Activated CD4-positive, alpha-beta T cell treated with anti-CD3 and anti-CD28 coated beads for 1 hour (primary cell): Measurements from ENCODE around the gene STK39.
A peak's percentile ranks its signal among the peaks of the same experiment; 100 is the strongest.
"Not testable (repeated sequence)": the region's sequence is repeated elsewhere in the genome, so short reads cannot be mapped to it uniquely, and the experiment has no call there.

Source experiments
- DNase-seq: peaks from one replicate; pipeline ENCODE4 v3.0.0-alpha.2; 2020

STK39 gene

DNA sequence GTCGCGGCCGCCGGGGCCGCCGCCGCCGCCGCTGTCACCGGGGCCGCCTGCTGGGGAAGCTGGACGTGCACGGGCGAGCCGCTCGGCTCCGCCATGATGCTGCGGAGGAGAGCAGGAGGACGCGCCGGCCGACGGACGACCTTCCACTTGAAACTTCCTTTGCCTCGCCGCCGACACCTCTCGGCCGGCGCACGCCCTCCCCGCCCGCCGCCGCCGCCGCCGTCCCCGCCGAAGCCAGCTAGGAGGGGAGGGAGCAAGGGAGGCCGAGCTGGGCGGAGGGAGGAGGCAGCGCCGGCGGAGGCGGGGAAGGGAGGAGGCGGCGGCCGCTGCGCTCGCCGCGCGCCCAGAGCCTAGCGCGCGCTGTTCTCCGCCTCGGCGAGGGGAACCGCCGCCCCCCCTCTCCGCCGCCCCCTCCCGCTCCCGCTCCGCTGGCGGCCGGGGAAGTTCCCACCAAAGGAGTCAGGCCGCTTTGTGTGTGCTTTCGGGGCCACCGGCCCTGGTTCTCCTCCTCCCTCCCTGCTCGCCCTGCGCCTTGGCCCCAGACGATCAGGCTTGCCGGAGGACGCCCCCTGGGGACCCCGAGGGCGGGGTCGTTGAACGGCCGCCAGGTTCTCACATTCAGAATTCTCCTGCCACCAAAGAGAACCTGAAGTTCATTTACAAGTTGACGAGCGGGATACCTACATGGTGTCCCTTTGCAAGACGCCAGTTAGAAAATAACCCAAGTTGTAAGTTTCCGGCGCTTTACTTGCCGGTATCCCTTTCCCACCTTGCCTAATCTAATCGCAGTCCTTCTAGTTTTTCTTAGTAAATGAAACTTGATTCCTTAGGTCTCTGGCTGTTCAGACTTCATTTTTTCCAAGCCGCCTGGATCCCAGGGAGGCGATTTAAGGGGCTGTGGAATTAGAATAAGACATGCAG lies at the start of gene STK39:
Gene STK39 (minus strand): TSS at position 255 of the 921 bp plus-strand sequence. CDS start 160 bp downstream, at position 95.
- DNase-seq, result peak; percentile 61

DNA sequence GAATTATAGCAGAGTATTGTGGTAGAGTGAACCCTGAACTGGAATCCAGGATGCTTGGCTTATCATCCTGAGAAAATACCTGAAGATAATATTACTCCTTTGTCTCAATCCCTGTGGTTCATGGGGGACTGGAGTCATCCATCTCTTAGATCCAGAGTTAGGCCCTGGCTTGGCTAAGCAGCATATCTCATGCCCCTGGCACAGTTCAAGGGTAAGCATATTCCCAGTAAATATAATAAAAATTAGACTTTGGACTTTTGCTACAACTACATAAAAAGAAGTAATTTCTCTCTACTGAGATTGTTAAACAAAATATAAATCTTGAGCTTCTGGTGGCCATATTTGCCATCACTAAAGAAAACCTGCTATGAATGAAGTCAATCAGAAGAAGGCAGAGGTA lies 47.7 kb upstream of the STK39 start:
- no peak for DNase-seq

DNA sequence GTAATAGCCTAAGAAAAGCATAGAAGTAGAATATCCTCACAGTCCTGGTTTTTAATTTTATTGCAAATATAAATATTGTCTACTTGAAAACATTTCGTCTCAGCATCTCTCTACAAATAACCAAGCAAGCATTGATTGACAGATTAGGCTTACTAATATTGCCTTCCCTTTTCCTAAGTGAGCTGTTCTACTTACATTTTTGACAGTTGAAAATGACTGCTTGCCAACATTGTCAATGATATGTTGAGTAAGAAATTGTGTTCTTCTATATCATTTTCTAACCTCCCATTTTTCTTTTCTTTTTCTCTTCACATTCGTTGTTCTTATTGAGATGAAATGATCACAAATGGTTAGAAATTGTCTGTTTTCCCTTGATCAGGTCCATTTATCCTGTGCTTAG lies 47.0 kb upstream of the STK39 start:
- no peak for DNase-seq

DNA sequence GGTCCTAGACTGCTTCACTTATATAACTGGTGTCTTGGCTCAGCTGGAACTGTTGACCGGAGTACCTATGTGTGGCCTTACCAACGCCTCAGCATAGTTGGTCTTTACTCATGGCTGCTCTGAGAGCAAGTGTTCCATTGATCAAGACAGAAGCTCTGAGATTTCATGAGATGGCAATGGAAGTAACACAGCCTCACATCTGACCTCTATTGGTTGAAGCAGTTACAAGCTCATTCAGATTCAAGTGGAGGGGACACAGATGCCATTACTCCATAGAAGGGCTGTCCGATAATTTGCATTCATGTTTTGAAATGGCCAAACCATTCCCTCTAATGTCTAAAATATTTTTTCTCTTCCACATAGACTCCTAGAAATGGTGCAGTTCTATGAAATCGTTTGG lies 46.4 kb upstream of the STK39 start:
- no peak for DNase-seq

DNA sequence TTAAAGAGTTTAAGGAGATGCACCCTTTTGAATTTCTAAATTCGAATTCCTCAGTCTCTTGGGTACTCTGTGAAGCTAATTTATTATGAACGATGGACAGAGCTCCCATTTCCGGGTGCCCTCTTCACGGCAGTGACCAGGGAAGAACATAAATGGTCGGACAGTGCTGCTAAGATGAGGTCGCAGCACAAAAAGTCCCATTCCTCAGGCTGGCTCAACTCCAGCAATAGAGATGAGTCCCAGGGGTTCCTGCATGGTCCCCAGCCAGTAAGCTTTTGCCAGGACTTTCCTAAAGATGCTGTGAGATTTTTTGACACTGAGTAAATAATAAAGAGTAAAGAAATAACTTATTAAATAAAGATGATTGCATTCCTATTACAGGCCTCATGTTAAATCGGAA lies 43.0 kb upstream of the STK39 start:
- DNase-seq, result no peak

DNA sequence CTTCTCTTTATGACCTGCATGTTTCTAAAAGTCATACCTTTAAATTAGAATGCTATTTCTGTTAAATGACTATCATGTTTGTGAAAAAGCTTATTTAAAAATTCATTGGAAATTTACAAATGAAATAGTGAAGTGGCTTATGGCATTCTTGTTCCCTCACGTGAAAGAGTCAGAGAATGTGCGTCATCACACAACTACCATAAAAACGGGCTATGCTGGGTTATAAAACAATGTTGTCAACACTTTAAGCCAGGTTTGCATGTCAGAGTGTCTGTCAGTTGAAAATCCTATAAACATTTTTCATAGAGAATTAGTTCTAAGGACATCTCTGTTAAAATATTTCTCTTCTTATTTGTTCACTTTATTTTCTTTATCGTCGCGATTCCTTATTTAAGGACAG lies 42.5 kb upstream of the STK39 start:
- DNase-seq, result no peak

DNA sequence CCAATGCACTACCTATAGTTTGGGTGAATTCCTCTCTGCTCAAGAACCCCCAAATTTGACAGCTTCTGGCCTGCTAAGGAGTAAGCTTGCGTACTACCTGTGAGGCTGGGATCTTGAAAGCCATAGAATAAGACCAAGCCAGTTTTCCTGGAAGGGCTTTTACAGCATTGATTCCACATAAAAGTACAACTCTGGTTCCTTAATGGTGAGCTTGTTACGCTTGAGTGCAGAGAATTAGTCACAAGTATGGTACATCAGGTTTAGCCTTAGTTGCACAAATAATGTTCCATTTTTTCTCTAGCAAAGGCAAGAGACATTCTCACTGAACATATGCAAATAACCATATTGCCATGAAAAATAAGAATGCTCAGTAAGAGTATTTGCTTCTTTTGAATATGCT lies 39.1 kb upstream of the STK39 start:
- no peak for DNase-seq

DNA sequence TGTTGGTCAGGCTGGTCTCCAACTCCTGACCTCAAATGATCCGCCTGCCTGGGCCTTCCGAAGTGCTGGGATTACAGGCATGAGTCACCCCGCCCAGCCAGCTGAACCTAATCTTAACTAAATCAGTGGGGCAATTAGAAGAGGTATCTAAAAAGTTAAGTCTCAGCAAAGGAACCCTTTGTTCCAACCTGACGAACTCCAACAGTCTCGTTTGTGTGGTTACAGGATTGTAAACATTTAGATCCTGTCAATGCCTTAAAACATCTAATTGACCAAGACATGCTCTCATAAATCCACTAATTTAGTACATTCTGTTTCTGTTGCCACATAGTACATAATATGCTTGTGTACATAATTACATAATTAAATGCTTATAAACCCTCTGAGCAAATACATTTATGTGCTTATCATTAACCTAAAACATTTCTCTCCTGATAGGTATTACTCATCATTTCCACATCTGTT lies 31.1 kb upstream of the STK39 start:
- no peak for DNase-seq

DNA sequence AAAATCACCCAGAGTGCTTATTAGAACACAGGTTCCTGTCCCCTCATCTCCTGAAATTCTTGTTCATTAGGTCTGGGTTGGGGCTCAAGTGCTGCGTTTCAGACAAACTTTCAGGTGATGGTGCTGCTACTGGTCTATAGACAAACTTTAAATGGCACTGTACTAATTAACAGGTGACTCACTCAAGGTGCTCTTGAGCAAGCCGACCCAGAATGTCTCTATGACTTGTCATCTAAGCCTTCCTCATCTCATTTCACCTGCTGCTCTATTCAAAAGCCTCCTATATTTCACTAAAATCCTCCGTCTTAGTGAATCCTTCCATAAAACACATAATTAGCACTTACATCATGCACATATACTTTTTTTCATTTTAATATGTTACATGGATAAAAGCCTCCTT lies 29.9 kb upstream of the STK39 start:
- DNase-seq, result no peak

DNA sequence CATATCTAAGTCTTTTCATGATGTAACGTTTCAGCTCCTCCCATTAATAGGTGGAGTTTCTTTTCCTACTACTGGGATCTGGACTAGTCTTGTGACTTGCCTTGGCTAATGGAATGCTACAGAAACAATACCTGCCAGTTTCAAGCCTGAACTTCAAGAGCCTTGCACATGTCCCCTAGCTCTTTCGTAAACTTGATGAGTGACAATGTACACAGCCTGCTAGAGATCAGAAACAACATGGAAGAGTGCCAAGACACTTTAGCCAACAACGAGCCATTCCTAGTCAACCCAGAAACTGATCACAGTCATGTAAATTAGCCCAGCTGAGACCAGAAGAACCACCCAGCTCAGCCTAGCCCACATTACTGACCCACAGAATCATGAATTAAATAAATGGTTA lies 24.8 kb upstream of the STK39 start:
- no peak for DNase-seq

DNA sequence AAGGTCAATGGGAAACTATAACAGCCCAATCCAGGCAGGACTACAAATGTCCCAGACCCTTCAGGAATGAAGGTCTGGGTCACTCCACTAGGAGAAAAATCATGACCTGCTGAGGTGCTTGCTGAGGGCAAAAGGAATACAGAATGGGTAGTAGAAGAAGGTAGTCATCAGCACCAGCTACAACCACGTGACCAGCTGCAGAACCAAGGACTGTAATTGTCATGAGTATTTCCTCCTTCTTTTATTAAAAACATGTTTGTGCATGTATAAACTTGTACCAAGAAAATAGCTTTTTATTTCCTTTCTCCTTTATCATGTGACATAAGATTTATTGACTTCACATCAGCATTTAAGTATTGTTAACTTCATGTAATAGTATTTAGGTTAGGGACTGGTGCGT lies 15.5 kb upstream of the STK39 start:
- not testable (repeated sequence) for DNase-seq

DNA sequence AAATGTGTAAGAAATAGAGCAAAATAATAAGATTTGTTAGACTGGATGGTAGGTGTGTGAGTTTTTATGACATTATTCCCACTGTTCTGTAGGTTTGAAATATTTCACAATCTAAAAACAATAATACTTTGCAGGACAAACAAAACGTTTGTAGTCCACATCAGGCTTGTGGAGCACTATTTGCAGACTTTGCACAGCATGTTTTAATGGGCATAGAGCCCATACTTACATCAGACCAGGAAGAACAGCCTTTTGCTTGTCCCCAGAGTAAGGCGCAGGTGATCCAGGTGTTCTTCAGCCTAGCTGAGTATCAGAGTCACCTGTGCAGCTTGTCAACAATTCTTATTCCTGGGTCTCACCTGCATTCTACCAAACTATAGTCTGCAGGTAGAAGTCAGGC lies 9.1 kb upstream of the STK39 start:
- DNase-seq, result no peak

DNA sequence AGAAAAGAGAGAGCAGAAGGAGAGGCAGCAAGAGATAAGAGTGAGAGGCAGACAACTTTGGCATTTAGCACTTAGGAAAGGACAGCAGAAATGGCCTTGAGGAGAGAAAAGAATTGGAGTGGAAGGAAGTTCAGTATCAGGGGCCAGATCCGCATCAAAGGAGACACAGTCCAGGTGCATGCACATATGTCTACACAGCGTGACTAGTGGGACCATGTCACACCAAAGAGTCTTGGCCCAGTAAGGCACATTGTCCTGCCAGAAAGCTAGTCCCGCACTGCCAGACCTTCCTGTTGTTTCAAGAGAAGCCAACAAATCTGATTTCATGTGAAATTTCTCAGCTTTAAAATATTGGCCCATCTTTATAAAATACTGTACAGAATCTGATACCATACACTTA lies 8.5 kb upstream of the STK39 start:
- no peak for DNase-seq

DNA sequence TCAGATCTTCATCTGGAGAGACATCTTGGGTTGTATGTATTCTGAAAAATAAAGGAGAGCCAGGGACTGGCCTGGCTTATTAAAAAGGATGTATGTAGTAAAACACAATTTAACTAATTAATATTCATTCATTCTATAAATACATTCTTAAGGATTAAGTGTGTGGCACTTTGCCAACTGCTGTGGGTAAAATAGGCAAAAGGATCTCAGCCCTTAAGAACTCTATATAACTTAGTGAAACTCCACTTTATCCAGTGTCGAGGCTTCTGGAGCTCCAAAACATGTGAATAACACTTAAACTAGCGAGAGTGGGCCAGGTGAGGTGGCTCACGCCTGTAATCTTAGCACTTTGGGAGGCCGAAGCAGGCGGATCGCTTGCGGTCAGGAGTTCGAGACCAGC lies 7.7 kb upstream of the STK39 start:
- no peak for DNase-seq

DNA sequence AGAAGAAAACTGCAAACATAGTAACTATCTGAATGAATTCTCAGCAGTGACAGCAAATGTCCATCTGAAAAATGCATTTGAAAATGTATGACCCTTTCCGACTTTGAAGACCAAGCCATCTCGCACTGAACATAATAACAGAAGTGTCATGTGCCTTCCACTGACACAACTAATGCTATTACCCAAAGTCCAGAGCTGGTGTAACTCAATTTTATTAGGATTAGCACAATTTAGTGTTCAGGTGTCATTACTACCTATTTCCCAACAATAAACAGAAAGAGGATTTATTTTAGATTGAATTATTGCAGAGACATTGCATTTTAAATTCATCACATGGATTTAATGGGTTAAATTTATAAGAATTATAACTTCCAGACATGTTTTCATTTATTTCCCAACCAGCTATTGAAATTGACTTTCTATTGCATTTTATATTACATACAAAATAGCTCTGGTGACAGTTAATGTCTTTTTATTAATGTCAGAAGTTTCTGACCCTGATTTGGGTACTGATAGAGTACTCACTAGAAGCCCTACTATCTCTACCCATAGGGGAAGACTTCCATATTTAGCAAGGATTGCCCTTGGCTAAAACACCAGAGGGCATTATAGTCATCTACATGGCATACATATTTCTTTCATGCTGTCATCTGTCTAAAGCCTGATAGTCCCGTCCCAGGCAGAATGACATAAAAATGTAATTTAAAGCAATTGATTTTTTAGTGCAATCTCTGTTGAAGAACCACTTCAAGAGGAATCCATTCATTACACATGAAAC lies 7.0 kb upstream of the STK39 start:
- no peak for DNase-seq

DNA sequence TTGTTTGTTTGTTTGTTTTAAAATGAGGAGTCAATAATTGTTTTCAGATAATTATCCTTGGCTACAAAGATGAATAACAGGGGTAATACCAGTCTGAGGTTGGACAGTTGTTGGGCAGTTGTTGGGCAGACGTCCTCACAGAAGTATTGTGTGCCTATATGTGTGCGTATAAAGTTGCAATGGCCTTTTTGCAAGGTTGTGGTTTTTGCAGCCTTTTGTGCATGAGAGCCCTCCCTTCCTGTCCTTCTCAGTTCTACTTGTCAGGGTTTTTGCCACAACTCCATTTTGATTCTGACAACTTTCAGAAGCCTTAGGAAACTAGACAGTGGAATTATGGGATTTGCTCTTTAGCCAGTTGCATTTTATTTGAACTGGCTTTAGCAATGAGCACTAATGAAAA lies 6.0 kb upstream of the STK39 start:
- DNase-seq, result no peak

DNA sequence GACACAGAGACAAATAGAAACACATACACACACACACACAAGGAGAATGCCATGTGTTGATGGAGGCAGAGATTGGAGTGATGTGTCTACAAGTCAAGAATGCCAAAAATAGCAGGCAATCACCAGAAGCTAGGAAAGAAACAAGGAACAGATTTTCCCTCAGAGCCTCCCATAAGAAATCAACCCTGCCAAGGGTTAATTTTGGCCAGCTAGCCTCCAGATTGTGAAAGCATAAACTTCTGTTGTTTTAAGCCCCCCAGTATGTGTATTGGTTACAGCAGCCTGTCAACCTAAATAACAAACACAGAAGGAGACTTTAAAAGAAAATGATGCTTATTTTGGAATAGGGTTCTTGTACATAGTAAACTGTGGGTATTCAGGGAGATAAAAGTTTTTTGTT lies 5.6 kb upstream of the STK39 start:
- no peak for DNase-seq

DNA sequence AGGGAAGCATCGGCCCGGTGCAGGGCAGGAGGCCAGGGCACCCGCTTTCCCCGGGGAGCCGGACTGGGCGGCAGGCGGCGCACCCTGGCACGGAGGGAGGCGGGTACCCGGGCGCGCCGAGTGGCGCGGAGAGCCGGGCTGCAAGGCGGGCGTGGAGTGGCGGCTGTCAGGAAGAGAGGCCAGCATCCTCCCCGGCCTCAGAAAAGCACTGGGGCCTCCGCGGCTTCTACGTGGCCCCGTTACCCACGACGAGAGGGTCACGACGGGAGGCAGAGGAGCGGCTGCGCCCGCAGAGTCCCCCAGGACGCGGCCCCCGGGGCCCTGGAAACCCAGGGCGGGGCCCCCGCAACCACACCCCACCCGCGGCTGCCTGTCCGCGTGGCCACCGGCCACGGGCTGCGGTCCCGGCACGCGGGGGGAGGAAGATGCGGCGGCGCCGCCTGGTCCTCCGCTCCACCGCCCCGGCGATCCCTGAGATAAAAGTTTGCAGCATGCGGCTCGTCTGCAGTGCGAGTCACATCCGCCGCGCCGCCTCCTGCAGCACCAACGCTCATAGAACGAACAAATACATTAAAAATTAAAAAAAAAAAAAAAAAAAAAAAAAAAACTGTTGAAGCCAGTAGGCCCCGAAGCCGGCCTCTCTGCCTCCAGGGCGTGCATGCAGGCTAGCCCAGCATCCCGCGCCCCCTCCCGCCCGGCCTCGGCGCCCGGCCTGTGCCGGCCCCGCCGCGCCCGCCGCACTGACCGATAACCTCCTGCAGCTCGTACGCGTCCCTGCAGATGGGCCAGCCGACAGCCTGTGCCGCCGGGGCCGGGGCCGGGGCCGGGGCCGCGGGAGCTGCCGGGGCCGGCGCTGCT lies 683 bp downstream of the STK39 start:
- peak; percentile 68 for DNase-seq

DNA sequence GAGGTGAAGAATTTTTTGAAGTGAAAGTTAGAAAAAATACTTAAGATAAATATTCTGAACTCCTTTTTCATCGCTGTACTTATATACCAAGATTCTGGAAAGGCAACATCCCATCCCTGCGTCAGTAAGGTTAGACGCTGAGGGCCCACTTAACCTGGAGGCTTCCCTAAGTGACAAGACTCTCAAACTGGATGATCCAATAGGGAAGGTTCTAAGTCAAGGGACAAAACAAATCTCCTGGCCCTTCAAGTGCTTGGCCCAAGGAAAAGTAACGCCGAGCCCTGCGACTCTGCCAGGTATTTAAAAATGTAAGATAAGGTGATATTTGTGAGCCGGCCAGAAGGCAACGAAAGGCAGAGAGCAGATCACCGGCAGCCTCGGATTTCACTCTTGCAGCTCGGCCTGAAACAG lies 1.3 kb downstream of the STK39 start:
- DNase-seq, result no peak

DNA sequence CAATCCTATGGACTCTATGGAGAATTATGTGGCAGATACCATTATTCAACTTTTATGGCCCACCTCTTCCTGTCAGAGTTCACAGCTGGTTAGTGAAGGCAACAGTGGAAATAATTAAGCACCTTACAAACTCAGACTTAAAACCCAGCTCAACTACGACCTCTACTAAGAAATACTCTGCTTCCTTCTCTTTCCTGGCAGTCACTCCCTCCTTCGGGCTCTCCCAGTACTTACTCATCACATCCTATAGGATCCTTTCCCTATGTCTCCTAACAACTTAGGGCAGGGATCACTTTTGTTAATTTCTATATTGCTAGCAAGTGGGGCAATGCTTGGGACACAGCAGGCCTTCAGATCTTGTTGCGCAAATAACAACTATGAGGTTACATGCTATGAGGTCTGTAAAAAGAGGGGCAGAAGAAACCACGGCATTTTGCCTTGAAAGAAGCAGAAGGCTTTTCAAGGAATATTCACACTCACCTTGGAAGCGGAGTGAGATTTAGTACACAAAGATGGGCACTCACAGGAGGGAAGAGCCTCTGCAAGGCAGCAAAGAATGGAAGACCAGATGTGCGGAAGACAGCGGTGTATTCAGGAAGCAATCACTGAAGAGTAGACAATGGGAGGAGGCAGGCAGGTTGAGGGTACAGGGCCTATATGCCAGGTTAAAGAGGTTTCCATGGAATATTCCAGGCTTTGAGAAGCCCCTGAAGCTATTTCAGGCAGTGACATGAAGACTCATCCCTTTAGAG lies 2.1 kb downstream of the STK39 start:
- no peak for DNase-seq

DNA sequence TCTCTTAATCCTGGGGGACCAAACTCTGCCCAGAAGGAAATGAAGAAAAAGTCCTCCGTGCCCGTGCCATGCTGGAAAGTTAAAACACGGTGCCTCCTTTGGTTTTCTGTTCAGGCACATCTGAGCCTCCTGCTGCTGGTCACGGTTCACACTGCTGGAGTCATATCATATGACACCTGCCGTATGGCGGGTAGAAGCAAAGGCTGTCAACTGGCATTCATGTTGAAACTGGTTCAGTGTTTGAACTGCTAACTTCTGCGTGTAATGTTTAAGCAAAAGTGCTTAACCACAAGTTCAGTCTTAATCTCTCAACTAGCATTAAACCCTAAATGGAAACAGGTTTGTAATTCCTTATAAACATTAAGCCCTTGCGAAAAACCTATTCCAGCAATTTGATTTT lies 3.1 kb downstream of the STK39 start:
- DNase-seq, result no peak

DNA sequence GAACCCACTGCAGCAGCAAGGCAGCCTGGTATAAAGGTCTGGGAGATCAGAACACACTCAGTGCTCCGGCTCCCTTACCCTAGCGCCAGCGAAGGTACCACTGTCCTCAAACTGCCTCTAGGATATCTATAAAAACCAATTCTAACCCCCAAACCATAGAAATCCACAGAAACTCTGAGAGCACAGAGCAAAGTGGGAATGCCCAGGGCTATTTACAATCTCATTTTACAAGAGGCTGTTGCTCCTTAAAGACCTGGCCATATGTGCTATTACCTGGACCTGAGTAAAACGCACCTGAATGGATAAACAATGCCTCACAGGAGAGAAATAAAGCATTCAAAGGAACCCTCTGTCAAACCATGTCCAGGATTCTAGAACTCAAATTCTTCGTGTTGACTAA lies 4.3 kb downstream of the STK39 start:
- no peak for DNase-seq
